ENCODE data around the gene RHBDD1.

The RHBDD1 gene, protein sequence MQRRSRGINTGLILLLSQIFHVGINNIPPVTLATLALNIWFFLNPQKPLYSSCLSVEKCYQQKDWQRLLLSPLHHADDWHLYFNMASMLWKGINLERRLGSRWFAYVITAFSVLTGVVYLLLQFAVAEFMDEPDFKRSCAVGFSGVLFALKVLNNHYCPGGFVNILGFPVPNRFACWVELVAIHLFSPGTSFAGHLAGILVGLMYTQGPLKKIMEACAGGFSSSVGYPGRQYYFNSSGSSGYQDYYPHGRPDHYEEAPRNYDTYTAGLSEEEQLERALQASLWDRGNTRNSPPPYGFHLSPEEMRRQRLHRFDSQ

DNA sequence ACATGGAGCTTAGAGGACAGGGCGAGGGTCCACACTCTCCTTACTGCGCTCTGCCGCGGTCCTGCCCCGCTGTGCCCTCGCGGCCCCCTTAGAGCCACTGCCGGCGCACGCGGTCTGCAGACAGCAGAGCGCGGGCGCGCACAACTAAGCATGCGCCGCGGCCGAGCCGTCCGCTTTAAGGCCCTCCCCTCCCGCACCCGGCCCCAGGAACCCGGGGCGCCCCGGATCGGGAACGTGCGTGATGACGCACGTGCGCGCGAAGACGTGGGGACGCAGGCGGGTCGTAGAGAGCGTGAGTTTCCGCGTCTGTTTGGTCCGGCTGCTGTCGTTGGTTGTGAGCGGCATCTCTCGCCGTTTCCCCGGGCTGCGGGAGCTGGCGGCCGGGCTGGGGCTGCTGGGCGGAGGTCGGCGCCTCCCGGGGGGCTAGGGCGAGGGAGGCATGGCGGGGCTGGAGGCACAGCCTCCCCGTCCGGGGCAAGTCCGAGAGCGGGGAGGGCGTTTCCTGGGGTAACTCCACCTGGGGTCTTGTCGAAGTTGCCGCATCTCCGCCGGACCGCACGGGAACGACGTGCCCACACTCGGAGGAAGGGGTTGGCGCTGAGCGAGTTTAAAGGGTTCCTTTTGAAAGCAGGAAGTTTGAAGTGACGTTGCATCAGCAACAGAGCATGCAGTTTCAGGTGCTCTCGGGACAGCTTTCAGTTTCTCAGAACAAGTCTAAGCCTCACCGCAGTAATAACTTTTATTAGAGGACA is at the start of gene RHBDD1:
Gene RHBDD1 (plus strand): TSS at position 259 of the 752 bp plus-strand sequence. CDS start 28,640 bp downstream, outside the sequence.
- DNase-seq = peak; percentile 93 to 94

DNA sequence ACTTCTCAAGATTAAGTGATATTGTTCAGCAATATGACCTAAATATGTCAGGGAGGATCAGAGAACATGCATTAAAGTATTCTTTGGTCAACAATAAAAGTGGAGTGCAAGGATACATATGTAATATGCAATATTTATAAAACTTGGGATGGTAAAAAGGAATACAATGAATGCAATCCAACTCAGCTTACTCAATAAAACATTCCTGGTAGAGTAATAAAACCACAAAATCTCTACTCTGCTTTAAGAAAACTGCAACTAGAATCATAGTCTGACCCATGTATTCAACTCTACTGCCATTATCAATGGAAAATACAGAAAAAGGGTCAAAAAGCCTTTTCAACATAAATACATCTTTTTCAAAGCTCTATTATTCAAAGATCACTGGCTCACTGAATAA is 47.8 kb upstream of the RHBDD1 start:
- DNase-seq = no peak

DNA sequence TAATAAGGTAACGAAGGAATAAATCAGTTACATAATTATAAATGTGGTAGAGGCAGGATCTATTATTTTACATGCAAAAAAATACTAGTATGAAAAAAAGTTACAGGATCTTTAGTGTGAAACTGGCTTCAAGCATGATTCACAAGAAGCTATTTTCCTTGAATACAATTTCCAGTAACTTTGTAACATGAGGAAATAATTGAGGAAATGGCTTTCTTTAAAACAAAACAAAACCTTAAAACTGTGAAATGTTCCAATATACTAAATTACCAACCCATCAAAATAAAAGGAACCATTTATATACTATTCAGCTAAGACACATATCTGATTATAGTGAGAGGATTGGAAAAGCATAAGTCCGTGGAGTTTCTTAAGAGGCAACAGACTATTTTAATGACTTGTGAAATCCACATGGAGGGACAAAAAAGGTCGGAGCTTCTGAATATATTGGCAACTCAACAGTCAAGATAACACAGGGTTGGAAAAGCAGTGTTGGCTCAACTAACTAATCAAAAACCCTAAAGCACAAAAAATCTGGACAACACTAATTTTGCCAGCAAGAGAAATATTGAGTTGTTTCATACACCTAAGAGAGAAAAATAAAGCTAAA is 46.9 kb upstream of the RHBDD1 start:
- DNase-seq = no peak

DNA sequence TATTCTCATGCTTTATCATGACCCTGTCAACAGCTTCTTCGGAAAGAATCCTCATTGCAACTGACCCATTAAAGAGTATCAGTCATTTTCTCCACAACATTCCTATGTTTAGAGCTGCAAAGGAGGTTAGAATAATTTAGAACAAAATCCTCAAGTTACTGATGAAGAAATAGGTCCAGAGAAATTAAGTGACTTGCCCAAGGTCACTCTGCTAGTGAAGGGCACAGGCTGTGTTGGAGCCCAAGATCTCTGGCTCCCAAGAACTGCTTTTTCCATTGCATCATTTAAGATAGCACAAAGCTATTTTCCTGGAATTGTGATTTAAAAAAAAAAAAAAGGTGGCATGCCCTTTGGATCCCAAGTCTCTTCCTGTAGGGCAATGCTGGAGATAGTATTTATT is 45.8 kb upstream of the RHBDD1 start:
- no peak for DNase-seq

DNA sequence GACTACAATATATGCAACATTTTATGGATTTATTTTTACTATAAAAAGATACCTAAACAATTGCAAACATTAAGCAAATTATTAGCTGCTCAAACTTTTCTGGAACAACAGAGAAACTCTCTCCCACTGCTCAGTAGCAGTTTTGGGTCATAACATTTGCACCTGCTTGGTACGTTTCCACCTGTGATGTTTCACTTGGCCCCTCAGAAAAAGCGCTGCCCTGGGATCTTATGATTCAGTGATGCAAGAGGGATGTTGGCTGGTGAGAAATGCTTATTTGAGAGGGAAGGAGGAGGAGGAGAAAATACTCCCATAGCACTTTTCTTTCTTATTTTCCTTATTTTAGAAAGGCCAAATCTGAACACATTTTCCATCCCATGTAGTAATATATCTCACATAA is 45.4 kb upstream of the RHBDD1 start:
- DNase-seq = no peak

DNA sequence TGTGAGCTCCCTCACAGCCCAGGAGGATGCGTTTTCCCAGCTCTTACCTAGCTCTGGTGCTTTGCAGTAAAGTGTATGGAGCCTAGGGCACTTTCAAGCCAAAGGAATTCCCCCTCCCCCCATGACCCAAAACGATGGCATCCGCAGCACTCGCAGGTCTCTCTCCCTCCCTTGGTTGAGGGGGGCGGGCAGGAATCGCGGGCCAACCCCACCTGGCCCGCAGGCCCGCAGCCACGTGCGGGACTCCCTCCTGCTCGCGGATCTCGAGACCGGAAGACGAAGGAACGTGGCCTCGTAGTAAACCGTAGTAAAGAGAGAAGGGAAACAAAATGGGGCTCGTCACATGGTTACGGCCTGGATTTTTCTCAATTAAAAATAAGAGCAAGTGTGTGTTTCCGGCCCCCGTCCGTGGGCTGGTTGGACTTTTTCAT is 44.8 kb upstream of the RHBDD1 start:
- peak; percentile 67 to 82 for DNase-seq

DNA sequence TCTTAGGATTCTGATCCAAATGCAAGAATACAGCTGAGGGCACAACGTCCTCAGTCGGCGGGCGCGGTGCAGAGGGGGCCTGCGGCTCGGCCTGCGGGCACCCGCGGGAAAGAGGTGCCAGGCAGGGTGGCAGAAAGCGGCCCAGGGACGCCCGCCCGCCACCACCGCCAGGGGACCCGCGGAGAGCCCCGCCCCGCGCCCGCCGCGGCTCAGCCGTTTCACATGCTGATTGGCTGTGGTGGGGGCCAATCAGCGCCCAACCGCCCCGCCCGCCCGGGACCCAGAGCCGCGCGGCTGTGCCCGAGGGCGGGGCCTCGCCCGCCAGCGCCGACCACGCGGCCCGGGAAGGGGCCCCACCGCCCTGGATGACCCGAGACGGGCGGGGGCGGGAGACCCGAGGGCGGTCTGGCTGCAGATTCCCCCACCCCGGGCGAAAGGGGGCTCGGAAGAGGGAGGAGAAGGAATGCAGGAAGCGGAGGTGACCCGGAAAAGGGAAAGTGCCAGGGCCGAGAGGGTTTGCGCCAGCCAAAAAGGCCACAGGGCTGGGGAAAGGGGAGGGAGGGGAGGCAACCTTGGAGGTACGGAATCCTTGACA is 44.3 kb upstream of the RHBDD1 start:
- DNase-seq = peak; percentile 89 to 93

DNA sequence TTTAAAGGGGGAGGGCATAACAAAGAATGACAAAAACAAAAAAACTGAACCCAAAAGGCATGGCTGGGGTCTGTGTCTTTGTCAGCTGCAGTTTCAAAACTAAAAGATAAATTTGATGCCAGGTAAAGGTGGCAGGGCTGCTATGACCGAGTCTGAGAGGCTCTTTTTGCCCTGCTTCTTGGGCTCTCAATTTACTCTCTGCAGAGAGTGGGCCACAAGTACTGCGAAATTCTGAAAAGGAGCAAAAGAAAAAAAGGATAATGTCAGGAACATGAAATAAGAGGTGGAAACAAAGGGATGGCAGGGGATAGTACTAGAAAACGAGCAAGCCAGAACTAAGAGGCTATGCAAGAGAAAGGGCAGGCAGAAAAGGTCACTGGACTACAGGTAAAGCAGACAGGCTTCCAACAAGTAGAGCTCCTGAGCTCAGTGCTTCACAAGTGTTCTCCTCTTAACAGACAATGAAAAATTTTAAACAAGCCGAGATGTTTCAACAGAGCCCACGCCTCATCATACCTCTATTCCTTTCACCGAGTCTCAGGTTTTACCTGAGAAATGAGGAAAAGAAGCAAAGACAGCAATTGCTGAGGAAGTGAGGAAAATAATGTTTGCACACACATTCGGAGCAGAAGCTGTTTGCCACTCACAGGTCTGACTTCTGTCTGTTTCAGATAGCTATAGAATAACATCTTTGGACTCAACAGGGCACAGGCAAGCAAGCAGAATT is 43.5 kb upstream of the RHBDD1 start:
- no peak for DNase-seq

DNA sequence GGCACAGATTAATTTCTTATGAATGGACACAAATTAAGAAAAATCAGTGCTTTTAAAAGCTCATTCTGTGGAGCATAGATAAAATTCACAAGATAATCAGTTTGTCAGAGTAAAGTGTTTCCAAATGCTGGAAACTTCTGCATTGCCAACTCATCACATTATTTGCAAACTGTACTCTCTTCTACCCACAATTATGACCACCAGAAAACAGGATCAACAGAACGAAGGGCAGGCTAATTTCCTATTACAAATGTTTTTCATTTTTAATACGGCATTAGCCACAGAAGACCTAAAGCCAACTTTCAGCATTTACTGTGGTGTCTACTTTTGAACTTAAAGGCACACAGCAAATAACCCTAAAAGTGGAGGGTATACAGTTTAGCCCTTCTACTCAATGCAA is 42.2 kb upstream of the RHBDD1 start:
- no peak for DNase-seq

DNA sequence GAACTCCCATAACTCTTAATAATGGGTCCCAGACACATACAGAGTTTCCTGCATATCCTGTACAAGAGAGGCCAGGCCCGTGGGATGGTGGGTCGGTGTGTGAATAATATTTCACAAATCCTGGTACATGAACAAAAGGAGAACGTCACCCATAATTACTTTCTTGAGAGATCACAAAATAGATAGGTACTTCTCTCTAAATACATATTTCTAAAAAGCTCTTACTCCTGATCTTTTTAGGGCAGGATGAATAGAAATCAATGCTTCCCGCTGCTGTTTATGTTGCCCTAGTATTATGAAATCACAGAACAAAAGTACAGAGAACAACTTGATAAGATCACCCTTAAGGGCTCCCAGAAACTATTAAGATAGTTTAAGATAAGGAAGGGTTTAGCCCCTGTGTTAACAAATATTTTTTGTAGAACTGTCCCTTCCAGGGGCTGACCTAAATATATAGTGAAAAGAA is 41.6 kb upstream of the RHBDD1 start:
- no peak for DNase-seq

DNA sequence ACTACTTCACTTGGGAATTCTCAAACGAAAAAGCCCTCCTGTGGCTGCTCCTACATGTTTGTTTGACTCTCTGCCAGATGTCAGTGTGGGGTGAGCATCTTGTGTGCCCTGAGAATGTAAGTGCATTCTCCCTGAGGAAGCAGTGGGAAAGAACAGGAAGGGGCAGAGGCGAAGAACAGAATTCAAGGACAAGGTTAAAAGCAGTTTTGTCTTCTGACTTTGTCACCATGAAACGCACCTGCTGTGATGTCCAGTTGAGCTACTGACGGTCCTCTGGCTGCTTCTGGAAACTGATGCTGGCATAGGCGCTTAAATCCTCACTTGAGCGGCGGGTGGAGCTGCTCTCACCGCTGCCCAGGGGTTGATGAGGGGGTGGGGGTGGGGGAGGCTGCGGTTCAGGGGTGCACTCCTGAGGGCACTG is 41.1 kb upstream of the RHBDD1 start:
- DNase-seq = no peak

DNA sequence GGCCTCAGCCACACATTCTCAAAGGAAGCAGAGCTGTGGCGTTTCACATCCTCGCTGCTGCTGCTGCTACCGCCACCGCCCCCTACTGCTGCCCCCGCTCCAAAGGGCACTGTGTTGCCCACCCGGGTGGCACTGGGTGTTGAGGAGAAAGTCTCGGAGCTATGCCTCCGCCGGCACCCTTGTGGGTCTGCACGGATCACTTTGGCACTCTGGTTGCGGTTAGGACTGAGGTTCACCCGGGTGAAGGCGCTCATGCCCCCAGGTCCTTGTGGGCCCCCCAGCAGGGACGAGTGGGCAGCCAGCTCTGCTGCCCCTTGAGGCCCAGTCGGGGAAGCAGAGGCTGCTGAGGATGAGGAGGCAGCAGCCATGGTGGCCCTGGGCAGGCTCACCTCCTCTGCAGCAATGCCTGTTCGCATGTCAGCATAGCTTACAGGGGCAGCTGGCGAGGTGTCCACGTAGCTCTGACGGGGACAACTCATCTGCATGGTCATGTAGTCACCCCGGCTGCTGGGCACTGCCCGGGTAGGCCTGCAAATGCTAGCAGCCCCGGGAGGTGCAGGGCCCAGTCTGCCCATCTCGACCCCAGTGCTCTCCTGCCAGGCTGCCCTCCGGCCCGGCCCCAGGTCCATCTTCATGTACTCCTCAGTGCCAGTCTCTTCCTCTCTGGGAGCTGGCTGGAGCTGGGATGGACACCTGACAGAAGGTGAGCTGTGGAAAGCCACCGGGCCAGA is 40.4 kb upstream of the RHBDD1 start:
- no peak for DNase-seq

DNA sequence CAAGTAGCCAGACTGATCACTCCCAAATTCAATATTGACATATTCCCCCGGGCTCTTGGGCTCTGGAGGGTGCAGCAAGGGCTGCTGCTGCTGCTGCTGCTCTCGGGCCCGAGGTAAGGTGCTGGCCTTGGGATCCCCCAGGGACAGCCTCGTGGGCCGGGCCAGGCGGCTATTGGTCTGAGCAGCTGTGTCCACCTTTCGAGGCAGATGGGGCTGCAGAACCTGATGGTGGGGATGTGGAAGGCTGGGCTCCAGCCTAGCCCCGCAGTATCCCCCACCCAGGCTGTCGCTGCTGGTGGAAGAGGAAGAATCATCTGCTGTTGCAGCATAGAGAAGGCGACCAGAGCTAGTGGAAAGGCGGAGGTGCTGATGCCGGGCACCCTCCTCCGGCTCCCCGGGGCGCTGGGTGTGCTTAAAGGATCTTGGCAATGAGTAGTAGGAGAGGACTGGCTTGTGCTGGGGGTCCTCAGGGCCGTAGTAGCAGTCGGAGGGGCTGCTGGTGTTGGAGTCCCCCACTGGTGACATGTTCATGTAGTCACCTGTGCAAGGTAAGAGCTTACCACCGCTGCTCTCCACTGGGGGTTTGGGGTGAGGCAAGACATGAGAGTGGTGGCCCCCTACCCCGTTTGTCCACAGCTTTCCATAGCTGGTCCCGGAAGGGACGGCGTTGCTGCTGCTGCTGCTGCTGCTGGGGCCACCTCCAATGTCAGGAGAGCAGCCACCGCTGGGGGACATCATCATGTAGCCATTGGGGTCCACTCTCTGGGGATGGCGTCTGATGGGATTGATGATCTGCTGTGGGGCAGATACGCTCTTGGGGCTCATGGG is 39.6 kb upstream of the RHBDD1 start:
- no peak for DNase-seq

DNA sequence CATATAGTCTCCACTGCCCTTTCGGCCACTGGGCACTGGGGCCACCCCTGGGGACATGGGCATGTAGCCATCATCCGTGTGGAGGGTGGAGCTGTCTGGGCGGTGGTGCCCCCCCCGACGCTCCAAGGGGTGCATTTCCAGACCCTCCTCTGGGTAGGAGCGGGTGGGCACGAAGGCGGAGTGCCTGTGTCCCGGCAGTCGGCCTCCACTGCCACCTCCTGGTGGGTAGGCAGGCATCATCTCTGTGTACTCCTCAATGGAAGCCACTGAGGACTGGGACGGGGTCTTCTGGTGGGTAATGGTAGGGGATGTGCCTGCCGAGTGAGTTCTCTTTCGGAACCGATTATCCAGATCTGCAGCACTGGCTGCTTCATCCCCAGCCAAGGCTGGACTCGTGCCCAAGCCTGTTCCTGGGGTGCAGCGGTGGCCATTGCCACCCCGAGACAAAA is 39.0 kb upstream of the RHBDD1 start:
- DNase-seq = no peak

DNA sequence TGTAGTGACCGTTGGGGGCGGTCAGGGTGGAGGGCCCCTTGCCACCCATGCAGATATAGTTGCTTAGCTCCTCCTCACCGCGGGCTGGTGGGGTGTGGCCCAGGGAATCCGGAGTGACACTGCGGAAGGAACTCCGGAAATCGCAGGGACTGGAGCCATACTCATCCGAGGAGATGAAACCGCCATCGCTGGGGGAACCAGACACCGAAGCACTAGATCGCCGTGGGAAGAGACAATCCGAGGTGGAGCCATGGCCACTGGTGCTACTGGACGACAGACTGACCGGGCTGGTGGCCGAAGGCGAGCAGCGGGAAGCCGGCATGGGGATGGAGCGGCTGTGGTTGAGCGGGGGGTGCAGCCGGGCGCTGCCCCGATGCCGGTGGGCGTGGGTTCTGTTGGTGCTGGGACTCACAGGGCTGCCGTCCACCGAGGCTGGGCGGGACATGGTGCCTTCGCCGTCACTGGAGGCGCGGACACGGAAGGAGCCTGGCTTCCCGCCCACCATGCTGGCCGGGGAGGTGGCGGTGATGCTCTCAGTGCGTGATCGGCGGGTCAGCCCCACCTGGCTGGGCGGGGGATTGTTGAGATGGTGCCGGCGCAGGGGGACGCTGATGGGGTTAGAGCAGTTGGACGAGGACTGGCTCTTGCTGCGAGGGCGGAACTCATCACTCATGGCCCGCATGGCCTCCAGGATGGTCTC is 38.4 kb upstream of the RHBDD1 start:
- DNase-seq = no peak

DNA sequence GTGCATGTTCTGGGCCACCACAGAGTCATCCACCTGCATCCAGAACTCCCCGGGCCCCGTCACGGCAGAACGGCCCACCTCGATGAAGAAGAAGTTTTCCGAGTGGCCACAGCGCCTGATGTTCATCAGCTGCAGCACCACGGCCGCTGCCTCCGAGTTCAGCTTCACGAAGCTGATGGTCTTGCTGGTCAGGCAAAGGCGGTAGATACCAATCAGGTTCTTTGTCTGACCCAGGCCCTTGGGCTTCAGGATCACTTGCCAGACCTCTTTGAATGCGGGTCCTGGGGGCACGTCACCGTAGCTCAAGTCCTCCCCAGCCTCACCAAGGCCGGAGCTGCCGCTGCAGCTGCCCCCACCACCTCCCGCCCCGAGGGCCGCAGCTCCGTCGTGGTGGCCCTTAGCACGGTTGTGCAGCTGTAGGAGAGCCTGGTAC is 37.8 kb upstream of the RHBDD1 start:
- DNase-seq = no peak

DNA sequence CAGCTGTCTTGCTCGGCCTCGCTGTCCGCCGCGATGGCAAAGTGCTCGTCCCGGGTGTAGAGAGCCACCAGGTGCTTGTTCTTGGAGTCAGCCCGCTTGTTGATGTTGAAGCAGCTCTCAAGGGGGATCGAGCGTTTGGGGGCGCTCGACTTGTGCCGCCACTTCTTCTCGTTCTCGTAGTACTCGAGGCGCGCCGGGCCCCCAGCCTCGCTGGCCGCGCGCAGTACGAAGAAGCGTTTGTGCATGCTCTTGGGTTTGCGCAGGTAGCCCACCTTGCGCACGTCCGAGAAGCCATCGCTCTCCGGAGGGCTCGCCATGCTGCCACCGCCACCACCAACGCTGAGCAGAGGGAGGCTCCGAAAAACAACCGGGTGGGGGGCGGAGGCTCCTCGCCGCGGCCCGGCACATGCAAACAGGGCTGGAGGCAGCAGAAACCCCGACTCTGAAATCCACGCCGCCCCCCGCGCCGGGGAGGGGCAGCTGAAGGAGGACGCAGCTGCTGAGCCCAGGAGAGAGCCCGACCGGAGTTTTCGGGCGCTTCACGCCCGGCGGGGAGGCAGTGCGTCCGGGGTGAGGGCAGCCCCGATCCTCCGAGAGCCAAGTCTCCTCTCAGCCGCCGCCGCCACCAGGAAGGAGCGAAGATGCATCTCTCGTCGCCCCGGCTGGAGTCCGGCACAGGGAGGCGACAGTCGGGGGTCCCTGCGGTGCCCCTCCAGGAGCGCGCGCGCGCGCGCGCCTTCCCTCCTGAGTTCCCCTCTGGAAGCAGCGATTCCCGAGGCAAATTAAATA is 37.2 kb upstream of the RHBDD1 start:
- peak; percentile 46 to 52 for DNase-seq

DNA sequence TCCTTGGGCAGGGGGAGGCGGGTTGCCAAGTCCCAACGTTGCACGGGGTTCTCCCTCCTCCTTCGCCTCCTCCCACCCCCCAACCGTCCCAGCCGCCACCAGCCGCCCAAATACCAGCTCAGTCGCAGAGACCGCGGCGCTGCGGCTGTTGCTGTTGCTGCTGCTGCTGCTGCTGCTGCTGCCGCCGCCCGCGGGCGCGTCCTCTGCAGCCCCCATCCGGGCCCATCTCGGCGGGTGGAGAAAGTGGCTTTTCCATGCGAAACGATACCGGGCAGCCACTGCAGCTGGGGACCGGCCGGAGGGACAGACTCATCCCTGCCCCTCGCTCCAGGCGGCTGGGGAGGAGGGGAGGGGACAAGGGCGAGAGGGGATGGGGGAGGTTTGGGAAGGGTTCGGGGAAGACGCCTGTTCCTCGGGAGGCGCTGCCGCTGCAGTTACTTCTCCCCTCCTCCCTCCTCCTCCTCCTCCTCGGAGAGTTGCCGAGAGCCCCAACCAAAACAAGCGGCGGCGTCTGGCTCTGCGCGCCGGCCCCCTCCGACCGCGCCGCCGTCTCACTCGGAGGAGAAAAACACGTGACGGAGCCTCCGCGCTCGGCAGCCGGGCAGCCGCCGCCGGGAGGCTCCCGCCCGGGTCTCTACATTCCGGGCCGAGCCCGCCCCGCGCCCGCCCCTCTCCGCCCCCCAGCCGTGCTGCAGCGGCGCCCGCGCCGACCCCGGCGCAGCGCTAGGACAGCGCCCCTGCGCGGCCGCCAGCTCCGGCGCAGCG is 36.5 kb upstream of the RHBDD1 start, which contains the start of gene IRS1:
Gene IRS1 (minus strand): TSS at position 610 of the 765 bp plus-strand sequence. CDS start 1,082 bp downstream, outside the sequence.
- peak; percentile 54 to 67 for DNase-seq

All from CD4-positive, alpha-beta T cell treated with Interferon alpha-2 for 1 hour (primary cell).